PC-9 (cell line): ENCODE results near the gene ADORA3.

Experiments
- CTCF ChIP-seq: fragments of 200-600 bp; sonication (generic); conservative IDR thresholded peaks from 2 replicates; pipeline ENCODE4 v1.6.1; 2017; ENCODE audit warnings: mixed run types, antibody characterized with exemption, mild to moderate bottlenecking, moderate library complexity
- EZH2 ChIP-seq: fragments of 200-600 bp; sonication (generic); IDR thresholded peaks from 2 replicates; pipeline ENCODE4 v1.8.0; 2017; ENCODE audit warnings: antibody characterized with exemption, low read depth

- TF ChIP-seq CTCF: no peak
- no peak for TF ChIP-seq EZH2
Measured at GRCh38 chr1:111471538-111471937, 31.9 kb downstream of the ADORA3 start.
